NCI-H460 (cell line): Measurements from ENCODE around the gene SLC4A1. TPM values are rescaled to one million over a fixed set of nuclear protein-coding genes. Genes with fewer than 3 reads are reported as not detected.

ENCODE experiments used
- DNase-seq: peaks from one replicate; pipeline ENCODE4 v3.0.0-alpha.2; 2016; ENCODE audit warnings: low read depth; ENCODE audit errors: extremely low read depth
- polyA plus RNA-seq: library from polyadenylated mRNA; depleted of rRNA; stranded (reverse); fragments of >200 nt; gene quantifications from 2 replicates; pipeline ENCODE4 v1.2.3, GENCODE V29; 2014; cell fraction: nucleus; rRNA removed
- total RNA-seq: library from RNA; depleted of rRNA; stranded (reverse); fragments of >200 nt; shearing (Covaris generic); gene quantifications from 2 replicates; pipeline ENCODE4 v1.2.3, GENCODE V29; 2014; rRNA removed

The SLC4A1 gene
- not detected in 2 replicates for total RNA-seq
- not detected in 2 replicates for polyA plus RNA-seq

- DNase-seq, result no peak
Observed at GRCh38 chr17:44267818-44268490, at the start of gene SLC4A1. TSS of gene SLC4A1 (minus strand) at chr17:44268135. CDS start at chr17:44262866, 5,269 bp downstream.

- no peak for DNase-seq
Observed at GRCh38 chr17:44317545-44317944, 49.6 kb upstream of the SLC4A1 start.

GRCh38 chr17:44315760-44316731 is 48.1 kb upstream of the SLC4A1 start:
- no peak for DNase-seq

GRCh38 chr17:44314869-44315661 is 47.1 kb upstream of the SLC4A1 start:
- peak; percentile 26 for DNase-seq

- DNase-seq, result no peak
Observed at GRCh38 chr17:44314524-44314868, 46.6 kb upstream of the SLC4A1 start.

GRCh38 chr17:44314031-44314430 is 46.1 kb upstream of the SLC4A1 start:
- no peak for DNase-seq

GRCh38 chr17:44312396-44313104 is 44.6 kb upstream of the SLC4A1 start:
- DNase-seq, result no peak

GRCh38 chr17:44311562-44312181 is 43.7 kb upstream of the SLC4A1 start:
- no peak for DNase-seq

GRCh38 chr17:44310609-44311376 is 42.9 kb upstream of the SLC4A1 start:
- no peak for DNase-seq

GRCh38 chr17:44310188-44310587 is 42.3 kb upstream of the SLC4A1 start:
- no peak for DNase-seq

GRCh38 chr17:44309472-44309871 is 41.5 kb upstream of the SLC4A1 start:
- no peak for DNase-seq

- no peak for DNase-seq
Observed at GRCh38 chr17:44308865-44309264, 40.9 kb upstream of the SLC4A1 start.

- DNase-seq, result peak; percentile 67
Observed at GRCh38 chr17:44308320-44308818, 40.4 kb upstream of the SLC4A1 start, which contains the start of gene RUNDC3A. TSS of gene RUNDC3A (plus strand) at chr17:44308601. CDS start at chr17:44308833, 232 bp downstream.

GRCh38 chr17:44307387-44308186 is 39.7 kb upstream of the SLC4A1 start:
- DNase-seq, result no peak

- no peak for DNase-seq
Observed at GRCh38 chr17:44304651-44305050, 36.7 kb upstream of the SLC4A1 start.

GRCh38 chr17:44297975-44298374 is 30.0 kb upstream of the SLC4A1 start:
- DNase-seq, result no peak

GRCh38 chr17:44293509-44294226 is 25.7 kb upstream of the SLC4A1 start:
- DNase-seq, result no peak
